GM18498 (cell line): ENCODE measurements around the gene TTC9B.
"Not testable (repeated sequence)": the region's sequence is repeated elsewhere in the genome, so short reads cannot be mapped to it uniquely, and the experiment has no call there.

Experiments used
- ATAC-seq: cut with Tn5 transposase; IDR thresholded peaks from one replicate; pipeline ENCODE4 v1.9.1; 2021; ENCODE audit warnings: mild to moderate bottlenecking, moderate library complexity; ENCODE audit not compliant: unreplicated experiment

The TTC9B gene

DNA sequence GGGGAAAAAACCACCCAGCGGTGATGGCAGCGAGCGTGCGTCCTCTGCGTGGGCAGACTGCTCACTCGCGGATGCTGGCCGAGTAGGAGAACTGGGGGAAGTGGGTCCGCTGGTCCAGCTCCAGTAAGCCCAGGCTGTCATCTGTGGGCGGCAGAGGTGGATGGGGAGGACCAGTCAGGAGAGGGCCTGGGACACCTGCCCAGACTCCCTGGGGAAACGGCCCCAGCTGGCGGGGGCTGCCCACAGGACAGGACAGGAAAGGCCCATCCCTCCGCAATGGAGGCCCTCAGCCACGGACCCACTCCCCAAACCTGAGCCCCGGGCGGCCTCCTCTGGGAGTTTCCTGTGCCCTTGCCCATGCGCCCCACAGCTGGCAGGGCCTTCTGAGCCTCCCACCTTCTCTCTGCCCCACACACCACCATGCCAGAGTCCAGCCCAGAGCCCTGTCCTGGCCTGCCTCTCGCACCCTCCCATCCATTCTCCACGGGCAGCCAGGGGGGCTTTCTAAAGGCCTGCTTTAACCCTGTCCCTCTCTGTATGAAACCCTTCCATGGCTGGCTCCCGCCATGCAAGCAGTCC, 15.7 kb upstream of the TTC9B start:
- no peak for ATAC-seq

DNA sequence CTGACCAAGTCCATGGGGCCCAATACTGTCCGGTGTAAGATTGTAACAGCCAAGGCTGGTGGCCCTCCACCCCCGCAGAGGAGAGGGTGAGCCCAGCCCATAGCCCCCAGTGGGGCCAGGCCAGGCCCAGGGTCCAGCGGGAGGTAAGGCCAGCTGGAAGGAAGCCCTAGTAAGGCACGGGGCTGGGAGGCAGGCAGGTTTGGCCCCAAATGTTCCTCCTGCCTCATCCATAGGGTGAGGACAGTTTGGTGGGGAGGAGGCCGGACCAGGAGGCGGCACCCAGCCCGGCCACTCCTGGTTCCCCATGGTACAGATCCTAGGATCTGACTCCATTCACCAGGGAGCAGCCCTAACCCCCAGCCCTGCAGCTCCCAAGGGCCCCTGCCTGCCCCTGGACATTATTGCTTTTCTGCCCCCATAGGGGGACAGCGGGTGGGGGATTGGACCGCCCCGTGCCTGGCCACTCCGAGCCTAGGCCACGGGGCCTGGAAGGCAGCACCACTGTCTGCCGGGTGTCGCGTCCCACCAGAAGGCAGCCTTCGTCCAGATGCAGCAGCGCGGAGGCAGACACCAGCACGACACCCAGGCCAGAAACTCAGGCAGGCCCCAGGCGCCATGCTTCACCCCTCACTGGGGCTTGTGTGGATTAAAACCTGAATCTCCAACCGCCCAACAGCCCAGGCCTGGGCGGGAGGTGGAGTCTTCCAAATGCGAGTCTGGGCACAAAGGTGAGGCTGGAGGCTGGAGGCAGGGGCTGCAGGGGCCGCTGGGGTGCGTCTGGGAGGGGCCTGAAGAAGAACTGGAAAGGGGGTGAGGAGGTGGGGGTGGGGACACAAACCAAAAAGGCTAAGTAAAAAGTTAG, 15.0 kb upstream of the TTC9B start:
- no peak for ATAC-seq

DNA sequence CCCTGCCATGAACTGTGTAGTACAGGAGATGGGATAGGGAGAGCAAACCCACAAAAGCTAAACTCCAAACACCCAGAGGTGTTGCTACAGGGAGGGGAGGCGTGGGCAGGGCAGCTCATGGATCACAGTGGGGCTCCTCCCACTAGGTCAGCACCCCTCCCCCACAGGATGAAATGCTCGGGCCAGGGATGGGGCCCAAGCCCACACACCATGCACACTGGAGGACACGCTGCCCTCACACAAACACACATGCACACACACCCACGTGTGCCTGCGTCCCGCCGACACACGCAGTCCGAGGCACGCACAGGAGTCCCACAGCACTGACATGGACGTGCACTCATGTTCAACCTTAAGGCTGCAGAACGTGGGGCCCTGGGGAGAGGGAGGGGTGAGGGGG, 14.3 kb upstream of the TTC9B start:
- ATAC-seq = no peak

DNA sequence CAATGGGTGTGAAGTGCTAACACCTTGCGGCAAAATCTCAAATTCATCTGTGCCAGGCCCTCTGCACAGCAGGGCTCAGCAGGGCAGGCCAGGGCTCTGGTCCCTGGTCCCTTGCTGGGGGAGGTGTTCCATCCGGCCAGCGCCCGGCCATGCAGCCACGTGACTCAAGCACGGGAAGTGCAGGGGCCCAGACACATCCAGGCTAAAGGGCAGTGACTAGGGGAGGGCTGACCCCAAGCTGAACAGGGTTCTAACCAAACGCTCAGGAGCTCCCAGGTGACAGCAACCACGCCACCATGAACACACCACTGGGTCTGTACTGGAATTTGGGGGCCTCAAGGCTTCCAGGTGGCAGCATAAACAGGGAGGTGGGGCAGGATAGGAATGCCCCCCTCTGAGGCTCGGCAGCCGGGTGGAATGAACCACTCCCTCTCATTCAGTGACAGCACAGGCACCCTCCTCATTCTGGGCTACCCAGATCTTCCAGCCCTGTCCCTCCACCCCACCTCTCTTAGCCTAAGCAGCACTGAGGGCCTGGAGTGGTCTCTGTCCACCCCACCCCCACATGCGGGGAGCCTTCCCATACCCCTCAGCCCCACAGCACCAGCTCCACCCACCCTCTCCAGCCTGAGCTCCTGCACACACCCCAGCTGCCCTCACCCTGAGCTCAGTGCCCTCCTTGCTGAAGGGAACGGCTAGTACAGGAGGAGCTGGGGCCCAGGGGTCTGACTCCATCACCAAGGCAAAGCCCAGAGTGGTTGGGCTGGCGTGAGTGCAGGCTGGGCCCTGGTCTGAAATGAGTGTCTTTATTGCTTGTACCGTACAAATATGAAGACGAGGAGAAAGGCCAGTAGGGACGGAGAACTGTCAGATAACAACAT, 13.6 kb upstream of the TTC9B start:
- no peak for ATAC-seq

DNA sequence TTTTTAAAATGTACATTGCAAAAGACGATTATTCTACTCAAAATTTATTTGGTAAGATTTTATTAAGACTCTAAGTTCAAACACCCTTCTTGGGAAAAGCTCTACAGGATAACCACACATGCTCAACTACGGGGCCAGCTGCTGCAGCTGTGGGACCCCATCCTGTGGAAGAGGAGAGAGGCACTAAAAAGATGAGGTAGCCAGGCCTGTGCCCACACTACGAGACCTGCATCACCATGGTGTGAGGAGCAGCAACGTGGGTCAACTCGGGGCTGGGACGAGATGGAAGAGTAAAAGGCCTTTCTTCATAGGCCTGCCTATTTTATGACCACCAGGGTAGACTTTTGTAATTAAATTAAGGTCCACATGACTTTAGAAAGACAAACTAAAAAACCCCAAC, 12.9 kb upstream of the TTC9B start:
- ATAC-seq = no peak

DNA sequence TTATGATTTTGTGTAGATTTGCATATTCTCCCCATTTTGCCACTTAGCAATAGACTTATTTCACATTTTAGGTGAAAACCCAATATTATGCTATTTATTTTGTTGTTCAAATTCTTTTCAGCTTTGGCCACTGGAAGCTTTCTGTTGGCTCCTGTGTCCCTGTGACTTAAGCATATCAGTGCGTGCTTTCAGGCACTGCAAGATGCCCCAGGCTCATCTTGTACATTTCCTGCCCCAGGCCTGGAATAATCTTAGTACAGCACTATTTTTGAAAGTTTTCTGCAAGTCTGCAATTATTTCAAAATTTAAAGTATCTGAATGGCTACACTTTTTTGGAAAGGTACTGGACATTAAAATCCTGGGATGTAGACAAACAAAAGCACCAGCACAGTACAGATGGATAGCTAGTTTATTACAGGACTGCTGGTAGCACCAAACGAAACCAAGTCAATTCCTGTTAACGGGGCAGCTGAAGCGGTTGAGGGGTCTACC, 11.8 kb upstream of the TTC9B start:
- no peak for ATAC-seq

DNA sequence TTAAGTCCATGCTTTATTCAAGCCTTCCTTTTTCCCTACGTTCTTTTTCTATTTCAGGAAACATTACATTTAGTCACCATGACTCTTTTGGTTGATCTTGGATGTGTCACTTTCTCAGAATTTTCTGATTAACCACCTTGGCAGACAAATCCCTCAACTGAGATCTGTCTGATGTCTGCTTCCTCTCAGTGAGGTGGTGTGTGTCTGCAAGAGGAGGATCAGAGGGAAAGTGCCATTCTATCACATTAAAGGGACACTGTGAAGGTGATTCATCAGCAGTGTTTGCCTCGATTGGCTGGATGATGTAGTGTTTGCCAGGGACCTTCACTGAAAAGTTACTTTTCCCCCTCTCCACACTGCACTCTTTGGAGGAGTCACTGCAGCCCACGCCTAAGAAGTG, 11.3 kb upstream of the TTC9B start:
- no peak for ATAC-seq

DNA sequence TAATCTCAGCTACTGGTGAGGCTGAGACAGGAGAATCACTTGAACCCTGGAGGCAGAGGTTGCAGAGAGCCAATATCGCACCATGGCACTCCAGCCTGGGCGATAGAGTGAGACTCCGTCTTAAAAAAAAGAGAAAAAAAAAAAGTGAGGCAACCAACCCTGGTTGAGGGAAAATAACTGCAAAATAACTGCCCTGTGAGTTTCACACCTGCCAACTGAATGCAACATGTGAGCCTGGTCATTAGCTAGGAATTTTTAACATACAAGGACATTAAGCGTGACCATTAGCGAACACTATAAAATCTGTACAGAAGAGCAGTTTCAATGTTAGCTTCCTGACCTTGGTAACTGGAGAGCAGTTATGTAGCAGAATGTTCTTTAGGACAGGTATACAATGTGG, 10.7 kb upstream of the TTC9B start:
- no peak for ATAC-seq

DNA sequence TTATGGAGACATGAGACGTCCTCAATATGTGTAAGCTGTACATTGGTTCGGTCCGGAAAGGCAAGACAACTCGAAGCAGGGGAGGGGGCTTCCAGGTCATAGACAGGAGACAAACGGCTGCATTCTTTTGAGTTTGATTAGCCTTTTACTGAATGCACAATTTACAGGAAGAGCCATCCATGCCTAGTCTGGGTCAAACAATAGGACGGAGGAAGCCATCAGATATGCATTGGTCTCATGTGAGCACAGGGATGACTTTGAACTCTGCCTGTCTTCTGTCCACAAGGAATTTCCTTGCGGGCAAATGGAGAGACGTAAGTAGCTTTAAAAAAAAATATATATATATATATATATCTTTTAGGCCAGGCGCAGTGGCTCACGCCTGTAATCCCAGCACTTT, 10.2 kb upstream of the TTC9B start:
- no peak for ATAC-seq

DNA sequence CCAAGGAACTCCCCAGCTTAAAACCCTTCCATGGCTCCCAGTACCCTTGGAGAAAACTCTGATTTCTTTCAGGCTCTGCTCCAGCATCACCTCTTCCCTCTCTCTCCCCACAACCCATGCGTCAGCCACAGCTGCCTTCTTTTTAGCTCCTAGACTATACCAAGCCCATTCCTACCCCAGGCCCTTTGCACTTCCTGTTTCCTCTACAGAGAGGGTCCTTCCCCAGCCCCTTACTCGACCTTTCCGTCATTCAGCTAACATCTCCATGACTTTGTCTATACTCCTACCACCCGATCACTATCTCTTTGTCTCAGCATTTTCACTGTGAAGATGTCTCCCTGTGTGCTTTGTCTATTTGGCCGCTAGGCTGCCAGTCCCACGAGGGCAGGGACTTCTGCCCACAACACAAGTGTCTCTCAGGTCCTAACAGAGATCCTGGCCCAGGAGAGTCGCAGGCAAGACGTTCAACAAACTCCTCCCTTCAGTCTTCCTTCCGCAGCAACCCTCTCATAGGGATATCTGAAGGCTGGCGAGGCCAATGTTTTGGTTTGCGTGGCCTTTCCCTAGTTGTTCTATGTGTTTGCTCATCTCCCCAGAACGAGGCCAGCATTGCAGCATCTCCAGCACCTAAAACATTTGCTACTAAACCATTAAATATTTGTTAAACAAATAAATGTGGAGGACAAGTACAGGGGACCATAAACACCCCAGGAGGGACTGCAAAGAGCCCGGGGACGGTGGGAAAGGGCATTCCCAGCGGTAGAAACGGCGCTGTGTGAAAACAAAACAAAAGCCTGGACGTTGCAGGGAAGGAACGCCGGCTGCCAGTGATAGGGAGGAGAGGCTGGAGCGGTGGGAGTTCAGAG, 7.5 kb upstream of the TTC9B start:
- ATAC-seq = no peak

DNA sequence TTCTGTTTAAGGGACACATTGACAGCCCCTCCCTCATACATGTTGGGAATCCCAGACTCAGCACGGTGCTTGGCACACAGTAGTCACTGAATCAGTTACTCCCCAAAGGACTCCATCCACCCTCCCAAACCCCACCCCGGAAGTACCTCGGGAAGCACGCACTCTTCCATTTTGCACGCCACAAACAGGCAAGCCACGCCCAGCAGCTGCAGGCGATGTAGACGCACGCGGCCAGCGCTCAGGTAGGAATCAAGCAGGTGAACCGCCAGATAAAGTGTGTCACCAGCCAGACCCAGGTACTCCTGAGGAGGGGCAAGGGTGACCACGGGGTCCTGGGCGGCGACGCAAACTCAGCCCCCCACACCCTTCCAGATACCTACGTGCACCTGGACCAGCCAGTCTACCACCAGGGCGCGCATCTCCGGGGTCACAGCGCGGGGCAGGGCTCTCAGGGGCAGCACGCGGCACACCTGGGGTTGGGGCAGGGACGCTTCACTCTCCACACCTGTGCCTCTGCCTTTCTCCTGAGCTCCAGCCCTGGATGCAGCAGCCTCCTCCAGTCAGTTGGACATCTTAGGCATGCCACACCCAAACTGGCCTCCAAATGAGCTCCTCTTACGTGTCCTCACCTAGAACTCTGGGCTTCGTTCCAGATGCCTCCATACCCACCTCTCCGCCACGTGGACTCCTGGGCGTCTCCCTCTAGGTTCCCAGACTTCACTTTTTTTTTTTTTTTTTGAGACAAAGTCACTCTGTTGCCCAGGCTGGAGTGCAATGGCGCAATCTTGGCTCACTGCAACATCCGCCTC, 6.4 kb upstream of the TTC9B start:
- no peak for ATAC-seq

DNA sequence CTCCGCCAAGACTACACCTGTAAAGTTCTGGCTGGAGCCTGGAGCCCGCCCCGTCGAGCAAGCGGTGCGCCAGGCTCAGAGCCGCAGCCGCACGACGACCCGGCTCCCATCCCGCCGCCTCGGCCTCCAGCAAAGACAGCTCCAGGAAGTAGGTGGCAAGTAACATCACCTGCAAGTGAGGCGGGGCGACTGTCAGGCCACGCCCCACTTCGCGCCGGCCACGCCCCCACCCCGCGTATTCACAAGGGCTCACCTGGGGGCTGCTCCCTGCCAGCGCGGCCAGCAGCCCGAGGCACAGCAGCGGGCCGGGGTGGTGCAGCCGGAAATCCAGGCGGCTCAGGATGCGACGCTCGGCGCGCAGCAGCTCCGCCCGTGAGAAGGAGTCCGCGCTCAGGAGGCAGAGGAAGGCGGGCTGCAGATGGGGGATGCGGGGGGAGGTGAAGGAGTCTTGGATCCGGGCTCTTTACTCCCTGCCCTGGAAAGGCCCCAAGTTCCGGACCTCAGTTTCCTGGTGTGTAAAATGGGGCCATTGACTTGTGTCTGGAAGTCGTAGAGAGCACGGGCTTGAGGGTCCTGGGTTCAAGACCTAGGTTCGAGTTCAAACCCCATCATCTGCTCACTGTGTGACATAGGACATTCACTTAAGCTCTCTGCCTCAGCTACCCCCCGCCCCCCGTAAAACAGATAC, 5.1 kb upstream of the TTC9B start:
- no peak for ATAC-seq

DNA sequence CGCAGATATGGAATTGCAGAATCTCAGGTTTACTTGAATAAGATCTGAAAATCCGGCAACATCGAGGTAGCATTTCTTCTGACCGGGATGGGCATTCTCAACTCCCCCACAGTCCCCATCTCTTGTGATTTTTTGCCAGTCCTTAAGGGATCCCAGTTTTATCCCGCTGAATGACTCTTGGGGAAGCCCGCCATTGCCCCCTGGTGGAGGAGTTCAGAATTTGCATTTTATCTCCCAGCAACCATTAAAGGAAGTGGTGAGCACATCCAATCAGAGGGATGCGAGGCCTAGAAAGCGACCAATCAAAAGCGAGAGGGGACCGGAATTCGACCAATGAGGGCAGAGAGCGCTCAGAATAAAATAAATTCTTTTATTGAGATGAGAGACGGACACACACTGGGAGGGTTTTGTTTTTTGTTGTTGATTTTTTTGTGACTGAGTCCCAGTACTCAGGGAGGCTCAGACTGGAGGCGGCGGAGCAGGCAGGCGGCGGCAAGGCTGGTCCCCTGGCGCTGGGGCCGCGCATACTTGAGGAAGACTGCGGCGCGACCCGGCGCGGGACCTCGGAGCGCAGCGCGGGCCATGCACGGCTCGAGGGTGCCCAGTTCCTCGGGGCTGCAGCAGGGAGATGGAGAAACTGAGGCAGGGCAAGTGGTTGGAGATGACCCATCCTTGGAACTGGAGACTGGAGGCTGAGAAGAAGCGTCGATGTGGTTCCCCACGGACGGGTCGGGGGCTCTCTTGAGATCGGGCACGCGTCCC, 3.9 kb upstream of the TTC9B start:
- ATAC-seq = no peak

DNA sequence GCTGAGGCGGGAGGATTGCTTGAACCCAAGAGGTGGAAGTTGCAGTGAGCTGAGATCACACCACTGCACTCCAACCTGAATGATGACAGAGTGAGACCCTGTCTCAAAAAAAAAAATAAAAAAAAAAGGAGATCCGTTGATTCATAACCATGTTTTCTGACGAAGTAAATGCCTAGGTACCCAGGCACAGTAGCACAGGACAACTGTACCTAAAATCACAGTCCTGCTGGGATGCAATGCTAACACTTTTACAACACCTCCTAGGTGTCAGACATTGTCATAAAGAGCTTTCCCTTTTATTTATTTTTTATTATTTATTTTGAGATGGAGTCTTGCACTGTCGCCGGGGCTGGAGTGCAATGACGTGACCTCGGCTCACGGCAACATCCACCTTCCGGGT, 2.5 kb upstream of the TTC9B start:
- ATAC-seq = no peak

DNA sequence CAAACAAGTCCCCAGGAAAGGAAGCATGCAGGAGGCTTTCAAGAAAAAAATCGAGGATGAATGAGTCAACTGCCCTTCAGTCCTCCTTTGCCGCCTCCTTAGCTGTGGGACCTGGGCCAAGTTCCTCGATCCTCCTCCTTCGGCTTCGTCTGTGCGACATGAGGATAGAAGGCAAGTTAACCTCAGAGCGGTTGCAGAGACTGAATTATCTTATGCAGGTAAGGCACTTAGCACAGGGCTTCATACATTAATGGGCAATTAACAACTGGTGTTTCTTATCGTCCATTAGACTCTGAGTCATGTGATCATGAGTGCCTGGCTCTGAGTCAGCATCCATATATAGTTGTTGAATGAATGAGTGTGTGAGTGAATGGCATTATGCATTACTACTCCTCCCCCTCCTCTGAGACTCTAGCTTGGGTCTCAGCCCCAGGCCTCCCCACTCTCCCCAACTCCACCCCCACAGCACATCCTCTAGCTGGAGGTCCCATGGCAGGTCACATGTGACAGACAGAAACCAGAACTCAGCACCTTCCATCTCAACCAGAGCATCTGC, 1.6 kb upstream of the TTC9B start:
- ATAC-seq = no peak

DNA sequence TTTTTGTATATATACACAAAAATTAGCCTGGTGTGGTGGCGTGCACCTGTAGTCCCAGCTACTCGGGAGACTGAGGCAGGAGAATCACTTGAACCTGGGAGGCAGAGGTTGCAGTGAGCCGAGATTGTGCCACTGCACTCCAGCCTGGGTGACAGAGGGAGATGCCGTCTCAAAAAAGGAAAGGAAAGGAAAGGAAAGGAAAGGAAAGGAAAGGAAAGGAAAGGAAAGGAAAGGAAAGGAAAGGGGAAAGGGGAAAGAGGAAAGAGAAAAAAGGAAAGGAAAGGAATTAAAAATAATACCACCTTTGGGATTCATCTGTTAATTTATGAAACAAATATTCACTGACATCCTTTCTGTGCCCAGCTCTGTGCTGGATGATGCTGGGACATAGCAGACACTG, 845 bp upstream of the TTC9B start:
- not testable (repeated sequence) for ATAC-seq

DNA sequence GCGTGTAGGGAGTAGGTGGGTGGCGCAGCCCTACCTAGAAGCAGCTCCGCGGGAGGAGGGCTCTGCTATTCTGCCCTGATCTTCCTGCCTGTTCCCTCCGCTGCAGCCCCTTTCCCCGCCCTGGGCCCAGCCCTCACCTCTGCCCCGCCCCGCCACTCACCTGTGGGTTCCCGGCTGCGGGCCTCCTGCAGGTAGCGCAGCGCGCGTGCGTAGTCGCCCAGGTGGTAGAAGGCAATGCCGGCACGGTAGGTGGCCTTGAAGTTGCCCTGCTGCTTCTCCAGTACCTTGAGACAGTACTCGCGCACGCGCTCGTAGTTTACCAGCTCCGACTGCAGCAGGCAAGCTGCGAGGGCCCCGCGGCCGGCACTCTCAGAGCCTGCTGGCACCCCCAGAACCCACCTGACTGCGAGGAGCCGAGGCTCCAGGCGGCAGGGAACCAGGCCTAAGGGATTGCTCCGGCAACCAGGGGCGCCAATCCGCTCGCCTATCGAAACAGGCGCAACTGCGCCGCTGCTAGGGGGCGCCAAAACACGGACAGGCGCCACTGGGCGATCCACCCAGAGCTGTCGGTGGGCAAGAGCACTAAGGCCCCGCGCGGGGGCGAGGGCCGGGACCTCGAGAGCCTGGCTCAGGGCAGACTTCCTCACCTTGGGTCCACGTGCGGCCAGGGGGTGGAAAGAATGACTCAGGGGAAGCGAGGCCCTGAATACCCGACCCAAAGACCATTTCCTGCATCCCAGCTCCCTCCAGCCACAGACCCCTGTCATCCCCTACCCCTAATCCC, 965 bp downstream of the TTC9B start:
- no peak for ATAC-seq

DNA sequence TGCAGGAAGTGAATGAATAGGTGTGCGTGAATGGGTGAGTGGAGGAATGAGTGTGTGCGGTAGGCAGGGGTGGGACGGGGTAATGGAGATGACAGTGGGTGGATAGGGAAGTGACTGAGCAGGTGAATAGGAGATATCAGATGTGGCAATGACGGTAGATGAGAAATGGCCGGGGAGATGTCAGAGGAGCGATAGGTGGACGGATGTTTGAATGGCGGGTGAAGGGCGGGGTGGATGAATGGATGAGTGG, 1.5 kb downstream of the TTC9B start:
- no peak for ATAC-seq
